T47D (cell line): Measurements from ENCODE around the gene PRKN.

Source experiments
- DNase-seq, 2 experiments: peaks; one replicate each; pipeline versions ENCODE4 v3.0.0 to v3.0.0-alpha.2; 2011 to 2012; ENCODE audit warnings: low read depth in 1 of 2, low spot score in 1 of 2
- JUND ChIP-seq: IDR thresholded peaks from 2 replicates; pipeline ENCODE4 v1.6.1; 2012; ENCODE audit warnings: low read depth
- in situ Hi-C: cut with HindIII; loops from 2 replicates; pipeline ENCODE4 v1.10.0; 2016; ENCODE audit warnings: low sequenced_read_pairs, low pct_unique_long_range_greater_than_20kb

Gene PRKN

DNA sequence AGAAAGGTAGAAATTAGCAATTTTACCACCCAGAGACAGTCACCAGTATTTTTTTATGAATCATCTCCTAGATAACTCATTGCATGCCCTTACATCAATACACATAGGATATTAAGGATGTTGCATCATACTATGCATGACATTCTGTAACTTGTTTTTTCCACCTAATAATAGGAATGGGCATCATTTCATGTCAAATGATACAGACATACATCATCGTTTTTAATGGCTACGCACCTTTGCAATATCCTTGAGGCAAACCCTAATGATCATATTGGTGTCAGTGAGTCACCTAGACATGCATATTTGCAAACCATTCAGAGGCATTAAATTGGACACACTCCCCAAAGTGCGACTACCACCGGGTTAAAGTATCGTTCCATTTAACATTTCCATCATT, 1144.0 kb downstream of the PRKN start:
- TF ChIP-seq JUND, result no peak
- DNase-seq, result no peak
- in situ Hi-C loops, result no loop called here

DNA sequence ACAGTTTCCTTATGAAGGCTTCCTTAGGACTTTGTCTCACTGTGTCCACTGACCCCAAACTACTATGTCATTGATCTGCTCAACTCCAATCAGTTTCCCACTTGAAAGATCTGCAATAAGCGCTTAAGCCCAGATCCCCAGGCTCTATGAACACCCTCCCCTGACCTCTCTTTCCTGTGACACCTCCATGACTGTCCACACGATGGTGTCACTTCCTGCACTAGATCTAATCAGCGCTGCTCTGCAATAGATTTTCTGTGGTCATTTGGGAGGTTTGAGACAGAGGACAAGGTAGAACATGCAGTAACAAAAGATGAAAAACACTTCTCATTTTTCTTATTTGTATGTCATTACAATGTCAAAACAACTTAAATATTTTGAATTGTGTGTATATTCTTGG, 1149.1 kb downstream of the PRKN start:
- DNase-seq, result no peak
- in situ Hi-C loops, result no loop called here
- TF ChIP-seq JUND, result no peak

DNA sequence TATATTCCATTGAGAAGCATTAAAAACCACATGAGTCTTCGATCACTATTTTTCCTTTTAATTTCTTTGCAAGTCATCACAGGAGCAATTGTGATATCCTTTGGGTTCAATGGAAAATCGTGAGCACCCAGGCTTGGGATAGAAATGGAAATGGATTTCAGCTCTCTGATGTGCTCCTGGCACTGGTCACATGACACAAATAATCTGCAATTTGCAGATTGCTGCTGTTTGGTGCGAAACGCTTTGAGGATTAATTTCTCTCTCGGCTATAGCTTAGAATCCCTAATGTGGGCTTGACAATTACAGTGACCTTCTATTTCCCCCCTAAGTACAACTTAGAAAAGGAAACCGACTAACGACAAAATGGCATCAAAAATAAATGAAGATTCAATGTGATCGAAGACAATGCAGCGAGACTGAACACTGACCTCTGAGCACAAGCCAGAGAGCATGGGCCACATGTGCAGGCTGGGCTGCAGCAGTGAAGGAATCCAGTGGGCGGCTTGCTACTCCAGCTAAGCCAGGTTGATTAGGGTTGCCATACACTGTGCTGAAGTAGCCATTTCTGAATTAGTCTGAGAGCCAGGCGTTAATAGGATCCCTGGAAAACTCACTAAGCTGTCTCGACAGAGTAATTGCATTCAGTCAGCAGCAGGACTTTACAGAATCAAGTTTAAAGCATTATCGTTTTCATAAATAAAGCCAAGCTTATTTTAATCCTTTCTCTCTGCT, 1151.9 kb downstream of the PRKN start:
- no peak for TF ChIP-seq JUND
- in situ Hi-C loops, result no loop called here
- no peak for DNase-seq

DNA sequence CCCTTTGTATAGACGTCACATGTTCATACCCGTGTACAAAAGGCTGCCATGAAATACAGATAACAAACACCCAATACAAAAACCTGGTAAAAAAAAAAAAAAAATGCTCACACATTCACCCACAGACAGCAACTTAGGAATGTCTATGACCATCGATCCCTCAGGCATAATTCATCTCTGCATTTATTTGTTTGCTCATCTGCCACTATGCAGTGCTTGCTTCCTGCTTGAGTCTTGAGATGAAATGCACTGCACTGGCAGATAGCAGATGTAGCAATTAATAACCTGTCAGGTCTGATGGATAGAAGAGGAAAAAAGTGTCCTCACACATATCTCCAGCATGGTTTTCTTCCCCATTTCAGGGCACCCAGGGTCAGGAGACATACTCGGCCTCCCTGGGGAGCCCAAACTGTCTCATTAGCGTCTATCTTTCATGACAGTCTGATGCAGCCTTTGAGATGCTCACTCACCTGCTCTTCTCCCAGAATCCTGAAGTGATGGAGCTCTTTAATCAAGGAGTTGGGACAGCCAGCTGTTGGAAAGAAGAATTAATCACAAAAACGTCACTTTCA, 1158.6 kb downstream of the PRKN start:
- DNase-seq, result no peak
- no peak for TF ChIP-seq JUND
- in situ Hi-C loops, result no loop called here

DNA sequence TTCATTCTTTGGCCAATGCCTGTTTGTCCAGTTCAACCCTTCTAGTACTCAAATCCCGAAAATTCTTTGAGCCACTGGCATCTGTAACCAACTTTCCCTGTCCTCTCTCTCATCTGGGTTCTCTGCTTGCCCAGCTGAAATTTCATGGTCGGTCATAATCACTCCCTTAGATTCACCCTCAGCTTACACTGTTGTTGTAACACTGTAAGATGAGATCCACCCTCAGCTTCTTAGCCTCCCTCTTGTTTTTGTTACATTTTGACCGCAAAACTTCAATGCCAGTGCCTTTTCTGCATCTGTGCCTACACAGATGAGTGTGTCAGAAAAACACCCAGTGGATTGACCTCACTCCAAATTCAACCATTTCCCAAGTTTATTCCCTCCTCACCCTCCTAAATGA, 1162.6 kb downstream of the PRKN start:
- no peak for DNase-seq
- in situ Hi-C loops, result no loop called here
- TF ChIP-seq JUND, result no peak

DNA sequence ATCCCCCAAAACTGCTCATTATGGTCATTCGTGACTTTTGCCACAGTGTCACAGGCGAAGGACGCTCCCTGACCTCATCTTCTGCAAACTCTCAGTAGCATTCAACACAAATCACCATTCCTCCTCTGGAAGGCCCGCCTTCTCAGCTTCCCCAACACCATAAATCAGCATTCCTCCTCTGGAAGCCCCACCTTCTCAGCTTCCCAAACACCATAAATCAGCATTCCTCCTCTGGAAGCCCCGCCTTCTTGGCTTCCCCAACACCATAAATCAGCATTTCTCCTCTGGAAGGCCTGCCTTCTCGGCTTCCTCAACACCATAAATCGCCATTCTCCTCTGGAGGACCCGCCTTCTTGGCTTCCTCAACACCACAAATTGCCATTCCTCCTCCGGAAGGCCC, 1165.7 kb downstream of the PRKN start:
- in situ Hi-C loops, result no loop called here
- no peak for TF ChIP-seq JUND
- DNase-seq, result peak in 1 of 2 experiments; percentile 32

DNA sequence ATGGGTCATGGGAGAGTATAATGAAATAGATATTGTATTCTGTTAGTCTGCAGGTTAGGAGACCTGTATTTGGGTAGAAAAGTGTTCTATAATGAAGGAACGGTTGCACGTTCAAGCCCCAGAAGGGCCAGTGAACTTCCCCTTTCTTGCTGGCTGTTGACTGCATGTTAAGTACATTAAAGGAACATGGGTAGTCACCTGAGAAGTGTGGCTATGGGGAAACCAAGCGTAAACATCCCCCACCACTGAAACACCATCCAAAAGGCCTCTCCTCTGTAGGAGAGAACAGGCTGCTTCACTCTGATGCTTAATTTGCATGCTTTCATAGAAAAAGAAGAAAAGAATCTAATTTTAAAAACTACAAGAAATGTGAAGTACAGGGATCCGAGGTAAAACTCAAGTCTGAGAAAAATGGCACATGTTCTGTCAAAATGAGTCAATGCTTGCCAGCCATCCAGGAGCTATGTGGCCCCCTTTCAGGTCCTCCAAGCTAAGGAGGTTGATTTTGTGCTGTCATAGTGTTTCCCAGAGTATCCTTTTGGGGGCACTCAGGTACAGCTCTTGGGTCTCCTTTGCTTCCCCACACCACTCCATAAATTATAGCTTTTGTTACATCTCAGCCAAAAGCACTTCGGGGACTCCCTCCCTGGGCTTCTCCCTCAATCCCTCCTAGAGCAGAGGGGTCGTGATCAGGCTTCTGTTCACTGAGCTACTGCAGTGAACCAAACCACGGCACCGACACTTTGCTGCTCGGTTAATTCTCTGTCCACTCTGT, 1170.0 kb downstream of the PRKN start:
- no peak for DNase-seq
- in situ Hi-C loops, result no loop called here
- TF ChIP-seq JUND, result no peak

DNA sequence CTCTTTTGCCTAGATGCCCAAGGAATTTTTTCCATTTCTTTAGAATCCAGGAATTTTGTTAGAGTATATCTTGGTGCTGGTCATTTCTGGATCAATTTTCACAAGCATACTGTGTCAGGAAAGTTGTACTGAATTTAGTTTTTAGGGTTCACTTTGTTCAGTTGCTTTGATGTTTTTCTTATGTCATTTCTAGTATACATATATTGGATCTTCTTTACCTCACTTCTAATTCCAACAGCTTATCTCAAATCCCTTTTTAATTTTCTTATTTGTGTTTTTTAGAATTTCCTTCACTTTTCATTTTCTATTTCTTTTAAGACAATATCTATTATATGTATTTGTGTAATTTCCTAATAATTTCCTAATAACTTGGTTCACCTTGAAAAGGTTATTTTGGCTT, 1172.7 kb downstream of the PRKN start:
- DNase-seq, result no peak
- in situ Hi-C loops, result no loop called here
- no peak for TF ChIP-seq JUND

DNA sequence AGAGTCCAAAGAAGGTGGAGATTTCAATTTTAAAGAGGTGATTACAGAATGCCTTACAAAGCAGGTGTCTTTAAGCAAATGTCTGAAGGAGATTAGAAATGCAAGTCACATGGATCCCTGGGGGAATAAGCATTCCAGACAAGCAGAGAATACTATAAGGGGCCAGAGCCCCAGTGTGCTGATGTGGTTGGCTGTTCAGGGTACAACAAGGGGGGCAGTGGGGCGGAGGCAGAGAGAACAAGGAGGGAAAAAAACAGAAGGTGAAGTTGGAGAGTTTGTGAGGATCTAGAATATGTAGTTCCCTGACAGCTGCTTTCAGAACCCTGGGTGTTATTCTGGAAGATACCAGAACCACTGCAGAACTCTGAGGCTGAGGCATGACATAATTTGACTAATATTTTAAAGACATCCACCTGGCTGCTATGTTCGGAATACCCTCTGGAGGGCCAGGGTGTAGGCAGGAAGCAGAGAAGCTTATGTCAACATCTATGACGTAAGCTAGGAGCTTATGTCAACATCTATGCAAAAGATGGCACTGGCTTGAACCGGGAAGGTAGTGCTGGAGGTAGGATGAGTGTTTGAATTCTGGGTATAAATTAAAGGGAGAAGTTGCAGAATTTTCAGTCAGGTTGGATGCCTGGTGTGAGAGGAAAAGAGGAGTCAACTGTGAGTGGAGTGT, 1177.5 kb downstream of the PRKN start:
- peak in 1 of 2 experiments; percentile 65 for DNase-seq
- in situ Hi-C loops, result no loop called here
- TF ChIP-seq JUND, result no peak

DNA sequence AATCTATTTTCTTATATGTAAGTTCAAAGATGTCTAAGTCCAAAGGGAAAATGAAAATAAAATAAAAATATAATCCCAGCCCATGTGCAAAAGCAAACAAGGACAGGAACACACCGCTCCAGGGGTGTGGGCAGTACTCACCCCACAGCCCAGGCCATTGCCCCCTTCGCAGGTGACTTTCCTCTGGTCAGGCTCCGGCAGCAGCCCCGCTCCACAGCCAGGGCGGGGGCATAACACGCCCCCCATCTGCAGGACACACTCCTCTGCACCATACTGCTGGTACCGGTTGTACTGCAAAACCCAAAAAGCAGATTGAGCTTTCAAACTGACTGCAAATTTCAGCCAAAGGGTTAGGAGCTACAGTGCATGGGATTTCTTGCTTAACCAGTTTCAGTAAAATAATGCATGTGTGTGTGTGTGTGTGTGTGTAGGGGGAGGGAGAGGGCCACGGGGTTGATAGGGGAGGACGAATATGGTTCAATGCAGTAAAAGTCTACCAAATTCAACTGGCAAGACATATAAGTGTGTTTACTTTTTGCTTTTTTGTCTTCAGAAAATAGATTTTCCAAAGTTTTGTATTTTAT, 1178.8 kb downstream of the PRKN start:
- no peak for DNase-seq
- in situ Hi-C loops, result no loop called here
- no peak for TF ChIP-seq JUND

DNA sequence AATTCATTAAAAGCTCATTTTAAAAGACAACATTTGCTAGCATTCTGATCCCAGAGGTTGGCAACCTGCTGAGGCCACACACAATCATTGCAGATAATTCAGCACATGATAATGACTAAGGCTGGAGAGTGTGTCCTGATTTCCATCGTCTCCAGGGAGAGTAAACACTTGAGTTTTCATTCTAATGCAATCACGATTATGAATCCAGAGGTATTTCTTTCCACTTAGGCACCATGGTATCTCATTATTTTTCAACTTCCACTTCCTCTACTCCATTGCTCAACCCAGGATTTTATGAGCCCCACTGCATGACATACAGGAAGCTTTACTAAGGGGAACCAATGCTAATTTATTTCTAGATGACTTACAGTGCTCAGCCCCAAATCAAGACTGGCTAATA, 1179.9 kb downstream of the PRKN start:
- in situ Hi-C loops, result no loop called here
- DNase-seq, result no peak
- no peak for TF ChIP-seq JUND

DNA sequence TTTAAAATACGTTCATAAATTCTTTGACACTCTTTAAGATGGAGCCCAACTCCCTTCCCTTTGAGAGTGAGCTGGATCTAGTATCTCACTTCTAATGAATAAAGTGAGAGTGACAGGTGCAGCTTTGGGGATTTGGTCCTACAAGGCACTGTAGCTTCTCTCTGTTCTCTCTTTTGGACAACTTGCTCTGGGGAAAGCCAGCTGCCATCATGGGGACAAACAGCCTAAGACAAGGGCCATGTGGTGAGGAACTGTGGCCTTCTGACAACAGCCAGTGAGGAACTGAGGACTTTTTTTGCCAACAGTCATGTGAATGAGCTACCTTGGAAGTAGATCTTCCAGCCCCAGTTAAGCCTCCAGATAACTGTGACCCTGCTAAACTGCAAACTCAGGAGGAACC, 1180.9 kb downstream of the PRKN start:
- no peak for TF ChIP-seq JUND
- no peak for DNase-seq
- in situ Hi-C loops, result no loop called here
